IPS DF 4.7 (cell line): Measurements from ENCODE around the gene PCA3.

ENCODE experiments used
- DNase-seq: peaks from one replicate; pipeline ENCODE4 v3.0.0-alpha.2; 2013; ENCODE audit warnings: low spot score; ENCODE audit errors: extremely low read depth

Gene PCA3

GRCh38 chr9:76820431-76820830, 56.2 kb downstream of the PCA3 start:
- DNase-seq, result no peak

- no peak for DNase-seq
Observed at GRCh38 chr9:76827296-76828080, 63.2 kb downstream of the PCA3 start.

GRCh38 chr9:76828447-76828846, 64.2 kb downstream of the PCA3 start:
- DNase-seq, result no peak

- DNase-seq, result no peak
Observed at GRCh38 chr9:76835571-76836283, 71.5 kb downstream of the PCA3 start.
